ENCODE measurements around the gene PIK3CB.

The PIK3CB gene

GRCh38 chr3:138678086-138678485, 156.6 kb downstream of the PIK3CB start:
- TF ChIP-seq CTCF (IDR thresholded peaks at IDR 0.05), result no peak
- TF ChIP-seq ZFX (IDR thresholded peaks at IDR 0.05; ENCODE audit: borderline replicate concordance), result no peak
- no peak overlapping the region for H3K27ac ChIP-seq

GRCh38 chr3:138675393-138675792, 159.3 kb downstream of the PIK3CB start:
- no peak overlapping the region for H3K27ac ChIP-seq
- TF ChIP-seq CTCF (IDR thresholded peaks at IDR 0.05) (no peak), ZFX (IDR thresholded peaks at IDR 0.05; ENCODE audit: borderline replicate concordance) (no peak)

- H3K27ac ChIP-seq, result no peak overlapping the region
Measured at GRCh38 chr3:138673641-138674530, 160.8 kb downstream of the PIK3CB start.

GRCh38 chr3:138670407-138670806, 164.3 kb downstream of the PIK3CB start:
- TF ChIP-seq CTCF (IDR thresholded peaks at IDR 0.05) (no peak), ZFX (IDR thresholded peaks at IDR 0.05; ENCODE audit: borderline replicate concordance) (no peak)

More at GRCh38 chr3:138673641-138674530, 160.8 kb downstream of the PIK3CB start:
- TF ChIP-seq CTCF (IDR thresholded peaks at IDR 0.05) (no peak), ZFX (IDR thresholded peaks at IDR 0.05; ENCODE audit: borderline replicate concordance) (no peak)

GRCh38 chr3:138668107-138668506, 166.6 kb downstream of the PIK3CB start:
- no peak overlapping the region for H3K27ac ChIP-seq
- TF ChIP-seq CTCF (IDR thresholded peaks at IDR 0.05) (no peak), ZFX (IDR thresholded peaks at IDR 0.05; ENCODE audit: borderline replicate concordance) (no peak)

More at GRCh38 chr3:138670407-138670806, 164.3 kb downstream of the PIK3CB start:
- no peak overlapping the region for H3K27ac ChIP-seq

GRCh38 chr3:138657508-138657907, 177.2 kb downstream of the PIK3CB start:
- H3K27ac ChIP-seq, result no peak overlapping the region
- TF ChIP-seq CTCF (IDR thresholded peaks at IDR 0.05), result no peak
- TF ChIP-seq ZFX (IDR thresholded peaks at IDR 0.05; ENCODE audit: borderline replicate concordance), result no peak

GRCh38 chr3:138653567-138653966, 181.2 kb downstream of the PIK3CB start:
- no peak overlapping the region for H3K27ac ChIP-seq
- no peak for TF ChIP-seq CTCF (IDR thresholded peaks at IDR 0.05)
- no peak for TF ChIP-seq ZFX (IDR thresholded peaks at IDR 0.05; ENCODE audit: borderline replicate concordance)

Measured in 22Rv1 (cell line).